Body of pancreas (tissue), 4 donors: ENCODE results near the gene DMRTC2.

Experiments used
- POLR2A ChIP-seq, 3 donors: fragments of 450-650 bp; IDR thresholded peaks; one replicate each; pipeline ENCODE4 v1.6.1; 2016; ENCODE audit warnings: antibody characterized with exemption in 3 of 3, mild to moderate bottlenecking in 2 of 3
- TF ChIP-seq, protein P1 (sequence below), 7 experiments: fragments of 450-650 bp in 4 of 7; fragments of 200-600 bp in 3 of 7; sonication (generic) in 3 of 7; IDR thresholded peaks; one replicate each; pipeline ENCODE4 v1.5.1; 2016 to 2019; ENCODE audit warnings: antibody characterized with exemption in 7 of 7

DNA sequence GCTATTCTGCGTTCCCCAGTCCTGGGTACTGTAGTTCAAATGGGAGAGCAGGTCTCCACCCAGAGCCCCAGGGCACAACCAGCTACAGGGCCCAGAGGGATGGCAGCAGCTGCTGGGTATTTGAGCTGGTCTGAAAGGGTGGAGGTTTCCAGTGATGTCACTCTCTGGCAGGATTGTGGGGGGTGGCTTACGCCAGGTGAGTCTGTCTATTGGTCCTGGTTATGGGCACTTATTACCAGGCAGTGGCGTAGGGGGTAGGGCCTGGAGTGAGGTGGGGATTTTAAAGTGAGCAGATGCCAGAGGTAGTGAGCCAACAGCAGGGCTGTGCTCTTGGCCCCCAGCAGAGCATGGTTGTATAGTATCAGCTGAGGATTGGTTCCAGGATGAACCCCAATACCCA, 21.4 kb downstream of the DMRTC2 start:
- TF ChIP-seq, protein P1, sequence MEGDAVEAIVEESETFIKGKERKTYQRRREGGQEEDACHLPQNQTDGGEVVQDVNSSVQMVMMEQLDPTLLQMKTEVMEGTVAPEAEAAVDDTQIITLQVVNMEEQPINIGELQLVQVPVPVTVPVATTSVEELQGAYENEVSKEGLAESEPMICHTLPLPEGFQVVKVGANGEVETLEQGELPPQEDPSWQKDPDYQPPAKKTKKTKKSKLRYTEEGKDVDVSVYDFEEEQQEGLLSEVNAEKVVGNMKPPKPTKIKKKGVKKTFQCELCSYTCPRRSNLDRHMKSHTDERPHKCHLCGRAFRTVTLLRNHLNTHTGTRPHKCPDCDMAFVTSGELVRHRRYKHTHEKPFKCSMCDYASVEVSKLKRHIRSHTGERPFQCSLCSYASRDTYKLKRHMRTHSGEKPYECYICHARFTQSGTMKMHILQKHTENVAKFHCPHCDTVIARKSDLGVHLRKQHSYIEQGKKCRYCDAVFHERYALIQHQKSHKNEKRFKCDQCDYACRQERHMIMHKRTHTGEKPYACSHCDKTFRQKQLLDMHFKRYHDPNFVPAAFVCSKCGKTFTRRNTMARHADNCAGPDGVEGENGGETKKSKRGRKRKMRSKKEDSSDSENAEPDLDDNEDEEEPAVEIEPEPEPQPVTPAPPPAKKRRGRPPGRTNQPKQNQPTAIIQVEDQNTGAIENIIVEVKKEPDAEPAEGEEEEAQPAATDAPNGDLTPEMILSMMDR (IDR thresholded peaks at IDR 0.05), result no peak
- no peak for TF ChIP-seq POLR2A (IDR thresholded peaks at IDR 0.05)
